Measurements from ENCODE around the gene DNMT3L.

GRCh38 chr21:44289381-44290010 is 27.8 kb upstream of the DNMT3L start:
- TF ChIP-seq, protein P1, sequence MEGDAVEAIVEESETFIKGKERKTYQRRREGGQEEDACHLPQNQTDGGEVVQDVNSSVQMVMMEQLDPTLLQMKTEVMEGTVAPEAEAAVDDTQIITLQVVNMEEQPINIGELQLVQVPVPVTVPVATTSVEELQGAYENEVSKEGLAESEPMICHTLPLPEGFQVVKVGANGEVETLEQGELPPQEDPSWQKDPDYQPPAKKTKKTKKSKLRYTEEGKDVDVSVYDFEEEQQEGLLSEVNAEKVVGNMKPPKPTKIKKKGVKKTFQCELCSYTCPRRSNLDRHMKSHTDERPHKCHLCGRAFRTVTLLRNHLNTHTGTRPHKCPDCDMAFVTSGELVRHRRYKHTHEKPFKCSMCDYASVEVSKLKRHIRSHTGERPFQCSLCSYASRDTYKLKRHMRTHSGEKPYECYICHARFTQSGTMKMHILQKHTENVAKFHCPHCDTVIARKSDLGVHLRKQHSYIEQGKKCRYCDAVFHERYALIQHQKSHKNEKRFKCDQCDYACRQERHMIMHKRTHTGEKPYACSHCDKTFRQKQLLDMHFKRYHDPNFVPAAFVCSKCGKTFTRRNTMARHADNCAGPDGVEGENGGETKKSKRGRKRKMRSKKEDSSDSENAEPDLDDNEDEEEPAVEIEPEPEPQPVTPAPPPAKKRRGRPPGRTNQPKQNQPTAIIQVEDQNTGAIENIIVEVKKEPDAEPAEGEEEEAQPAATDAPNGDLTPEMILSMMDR (IDR thresholded peaks at IDR 0.05), result no peak
- no peak for TF ChIP-seq EZH2 (IDR thresholded peaks at IDR 0.05; ENCODE audit: borderline replicate concordance, insufficient read depth, low read depth, low read length, poor library complexity, severe bottlenecking)

Data from B cell (primary cell).